Natural killer cell (primary cell): ENCODE data around the gene NDUFA6. TPM values are rescaled to one million over a fixed set of nuclear protein-coding genes. Genes with fewer than 3 reads are reported as not detected.

Experiments used
- ATAC-seq, 3 donors: fragments of 150-1000 bp in 2 of 3; fragments of 200-7000 bp in 1 of 3; cut with Tn5 transposase; 1 replicate in 1 of 3; 2 replicates in 2 of 3; pipeline ENCODE4 v1.10.0; 2021; ENCODE audit warnings: mild to moderate bottlenecking in 2 of 3, moderate library complexity in 2 of 3
- DNase-seq, 2 donors: peaks; one replicate each; pipeline versions ENCODE4 v3.0.0 to v3.0.0-alpha.2; 2013 to 2021; ENCODE audit warnings: mixed read lengths in 1 of 2
- H3K27ac ChIP-seq: one replicate; pipeline ENCODE4 v1.5.1; 2013; ENCODE audit warnings: mild to moderate bottlenecking, low read length
- H3K27me3 ChIP-seq: one replicate; pipeline ENCODE4 v1.6.1; 2013; ENCODE audit warnings: low read length; ENCODE audit not compliant: control insufficient read depth, insufficient read depth
- H3K36me3 ChIP-seq: one replicate; pipeline ENCODE4 v1.6.1; 2013; ENCODE audit warnings: low read length; ENCODE audit not compliant: control insufficient read depth, insufficient read depth
- H3K4me1 ChIP-seq: one replicate; pipeline ENCODE4 v1.6.1; 2013; ENCODE audit warnings: low read length; ENCODE audit not compliant: control insufficient read depth, insufficient read depth
- H3K4me3 ChIP-seq: one replicate; pipeline ENCODE4 v1.5.1; 2013; ENCODE audit warnings: low read length
- H3K9me3 ChIP-seq: one replicate; pipeline ENCODE4 v1.6.1; 2013; ENCODE audit warnings: low read length; ENCODE audit not compliant: control insufficient read depth, insufficient read depth
- H3K27ac Mint-ChIP-seq, 2 donors: one replicate each; pipeline ENCODE4 v1.8.0; 2022; ENCODE audit warnings: mild to moderate bottlenecking in 2 of 2, mixed read lengths in 2 of 2, moderate library complexity in 1 of 2
- H3K27me3 Mint-ChIP-seq, 2 donors: one replicate each; pipeline ENCODE4 v1.8.0; 2022; ENCODE audit warnings: low read depth in 2 of 2, mixed read lengths in 2 of 2
- H3K36me3 Mint-ChIP-seq: one replicate; pipeline ENCODE4 v1.8.0; 2022; ENCODE audit warnings: mixed read lengths
- H3K4me1 Mint-ChIP-seq, 2 donors: one replicate each; pipeline ENCODE4 v1.8.0; 2022; ENCODE audit warnings: mixed read lengths in 2 of 2
- H3K4me3 Mint-ChIP-seq: one replicate; pipeline ENCODE4 v1.8.0; 2022; ENCODE audit warnings: mild to moderate bottlenecking, moderate library complexity, mixed read lengths
- H3K9me3 Mint-ChIP-seq, 2 donors: one replicate each; pipeline ENCODE4 v1.8.0; 2022; ENCODE audit warnings: mixed read lengths in 2 of 2
- CTCF ChIP-seq: fragments of 200-600 bp; IDR thresholded peaks from one replicate; pipeline ENCODE4 v1.8.0; 2022; ENCODE audit warnings: antibody characterized with exemption
- WGBS: methylation state at CpG from one replicate; pipeline ENCODE4 v1.1.7; 2013; ENCODE audit warnings: missing lambda C conversion rate; ENCODE audit not compliant: insufficient coverage; 5-methylcytosine and 5-hydroxymethylcytosine counted together
- intact Hi-C: fragments of 100-400 bp; cut with micrococcal nuclease; formaldehyde crosslinking; loops from one replicate; pipeline ENCODE4 v1.14.2; 2022
- total RNA-seq, 4 donors: library from RNA; stranded (reverse); fragments of 120-200 nt in 1 of 4; gene quantifications; one replicate each; pipeline versions ENCODE4 v1.2.3 to v1.2.4, GENCODE V29; 2013 to 2022

NDUFA6 gene
- total RNA-seq, 3 donors from 2014 or later (not counting 1 experiment from before 2014, with no cell fraction given) = 50.4 to 69.7 (median 63.8) TPM

DNA sequence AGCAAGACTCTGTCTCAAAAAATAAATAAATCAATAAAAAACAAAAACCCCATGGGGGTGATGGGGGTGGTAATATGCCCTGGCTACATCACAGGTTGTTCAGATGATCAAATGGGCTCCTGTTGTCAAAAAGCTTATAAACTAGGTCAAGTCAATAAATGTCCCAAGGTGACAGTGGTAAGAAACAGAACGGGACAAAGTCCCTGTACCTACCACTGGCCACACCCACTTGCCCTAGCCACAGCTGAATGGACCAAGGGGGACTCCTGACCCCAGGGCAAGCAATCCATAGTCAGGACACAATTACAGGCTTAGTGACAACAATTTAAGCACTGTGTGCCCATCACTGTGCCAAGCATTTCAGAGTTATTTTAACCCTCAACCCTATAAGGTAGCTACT is 25.9 kb downstream of the NDUFA6 start:
- intact Hi-C loops = no loop called here
- Mint-ChIP-seq H3K27me3 (no peaks in the 10 kb centered on the region), H3K4me1 (peaks cover 0 to 5% of the 10 kb centered on the region in 2 donors), H3K36me3 (no peaks in the 10 kb centered on the region), H3K9me3 (no peaks in the 10 kb centered on the region), H3K27ac (no peak overlapping the region), H3K4me3 (no peak overlapping the region)
- H3K27ac ChIP-seq = no peak overlapping the region
- DNase-seq = no peak
- no peak for TF ChIP-seq CTCF
- no peaks in the 10 kb centered on the region for H3K27me3 ChIP-seq
- no peaks in the 10 kb centered on the region for H3K9me3 ChIP-seq
- H3K36me3 ChIP-seq = peaks cover 29% of the 10 kb centered on the region
- ATAC-seq = no peak
- 92% methylated on average over 1 of the region's 1 CpG for WGBS
- peaks cover 3% of the 10 kb centered on the region for H3K4me1 ChIP-seq
- no peak overlapping the region for H3K4me3 ChIP-seq

GRCh38 chr22:42062506-42063170 is 27.9 kb downstream of the NDUFA6 start:
- Histone ChIP-seq H3K27me3 (no peaks in the 10 kb centered on the region), H3K4me3 (no peak overlapping the region), H3K4me1 (no peaks in the 10 kb centered on the region), H3K36me3 (peaks cover 33% of the 10 kb centered on the region), H3K9me3 (no peaks in the 10 kb centered on the region), H3K27ac (no peak overlapping the region)
- TF ChIP-seq CTCF = no peak
- intact Hi-C loops = no loop called here
- Mint-ChIP-seq H3K4me3 (no peak overlapping the region), H3K36me3 (peaks cover 7% of the 10 kb centered on the region), H3K27ac (no peak overlapping the region), H3K9me3 (no peaks in the 10 kb centered on the region), H3K27me3 (no peaks in the 10 kb centered on the region), H3K4me1 (peaks cover 0 to 5% of the 10 kb centered on the region in 2 donors)
- no peak for DNase-seq
- 99% methylated on average over 9 of the region's 10 CpGs for WGBS
- ATAC-seq = no peak

DNA sequence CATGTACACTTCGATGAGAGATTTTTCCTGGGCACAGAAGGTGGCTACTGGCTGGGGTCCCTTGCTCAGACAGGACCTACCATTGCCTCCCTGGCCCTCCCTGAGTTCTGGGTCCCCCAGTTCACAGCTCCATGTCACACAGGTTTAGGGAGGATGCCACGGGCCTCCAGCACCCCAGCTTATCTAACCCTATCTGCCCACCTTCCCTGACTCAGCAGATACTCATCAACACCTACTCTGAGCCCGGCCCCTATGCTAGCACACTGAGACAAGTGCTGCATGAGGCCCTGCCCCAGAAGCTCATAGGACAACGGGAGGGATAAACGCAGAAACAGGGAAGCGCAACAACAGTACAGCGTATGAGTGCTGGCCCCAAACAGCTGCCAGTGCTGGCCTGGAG is 29.5 kb downstream of the NDUFA6 start:
- Histone ChIP-seq H3K27me3 (no peaks in the 10 kb centered on the region), H3K27ac (no peak overlapping the region), H3K36me3 (peaks cover 33% of the 10 kb centered on the region), H3K9me3 (no peaks in the 10 kb centered on the region), H3K4me1 (no peaks in the 10 kb centered on the region), H3K4me3 (no peak overlapping the region)
- H3K4me1 Mint-ChIP-seq = no peaks in the 10 kb centered on the region
- no peak overlapping the region for H3K27ac Mint-ChIP-seq
- ATAC-seq (no peak), DNase-seq (no peak)
- no peaks in the 10 kb centered on the region for H3K27me3 Mint-ChIP-seq
- intact Hi-C loops = no loop called here
- H3K36me3 Mint-ChIP-seq = peaks cover 22% of the 10 kb centered on the region
- WGBS = 96% methylated on average over 7 of the region's 7 CpGs
- no peak overlapping the region for H3K4me3 Mint-ChIP-seq
- no peak for TF ChIP-seq CTCF
- H3K9me3 Mint-ChIP-seq = peaks cover 6 to 7% of the 10 kb centered on the region in 2 donors

DNA sequence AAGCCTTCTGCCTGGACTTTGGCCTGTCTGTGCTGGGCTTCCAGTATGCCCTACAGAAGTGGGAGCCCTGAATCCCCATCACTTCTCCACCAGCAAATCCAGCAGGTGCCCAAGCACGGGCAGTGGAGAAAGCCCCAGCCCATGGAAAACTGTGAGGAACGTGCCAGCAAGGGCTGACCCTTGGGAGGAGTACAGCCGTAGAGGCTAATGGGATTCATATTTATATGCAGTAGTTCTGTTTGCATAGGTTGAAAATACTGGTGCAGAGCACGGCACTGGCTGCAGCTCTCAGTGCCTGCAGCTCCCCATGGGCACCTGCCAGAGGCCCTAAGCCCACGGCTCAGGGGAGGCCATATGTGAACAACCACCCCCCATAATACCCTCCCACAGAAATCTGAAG is 30.1 kb downstream of the NDUFA6 start:
- peaks cover 22% of the 10 kb centered on the region for H3K36me3 Mint-ChIP-seq

More for the DNA sequence above, 30.1 kb downstream of the NDUFA6 start:
- intact Hi-C loops = no loop called here
- Histone ChIP-seq H3K27ac (no peak overlapping the region), H3K4me3 (no peak overlapping the region), H3K9me3 (no peaks in the 10 kb centered on the region), H3K4me1 (no peaks in the 10 kb centered on the region), H3K36me3 (peaks cover 30% of the 10 kb centered on the region), H3K27me3 (no peaks in the 10 kb centered on the region)
- Mint-ChIP-seq H3K4me3 (no peak overlapping the region), H3K9me3 (peaks cover 7 to 9% of the 10 kb centered on the region in 2 donors), H3K27ac (no peak overlapping the region), H3K27me3 (no peaks in the 10 kb centered on the region), H3K4me1 (no peaks in the 10 kb centered on the region)
- WGBS = 99% methylated on average over 5 of the region's 5 CpGs
- TF ChIP-seq CTCF = no peak
- no peak for ATAC-seq
- DNase-seq = no peak
